HepG2 (cell line): ENCODE data around the gene CERT1. TPM values are rescaled to one million over a fixed set of nuclear protein-coding genes. Genes with fewer than 3 reads are reported as not detected.

Experiments
- ARNTL ChIP-seq: sonication (generic); formaldehyde crosslinking; IDR thresholded peaks from 2 replicates; pipeline ENCODE4 v1.4.0; 2020; ENCODE audit warnings: mild to moderate bottlenecking, missing genetic modification reagents
- BCL3 ChIP-seq: sonication (generic); formaldehyde crosslinking; IDR thresholded peaks from 2 replicates; pipeline ENCODE4 v1.5.1; 2020; ENCODE audit warnings: mild to moderate bottlenecking, missing genetic modification reagents, moderate library complexity
- JARID2 ChIP-seq: sonication (generic); formaldehyde crosslinking; IDR thresholded peaks from 2 replicates; pipeline ENCODE4 v1.8.1; 2023; ENCODE audit warnings: missing genetic modification reagents, inconsistent platforms; ENCODE audit not compliant: insufficient replicate concordance
- KAT7 ChIP-seq: IDR thresholded peaks from 2 replicates; pipeline ENCODE4 v1.6.1; 2018; ENCODE audit warnings: borderline replicate concordance, missing compliant biosample characterization
- PRDM10 ChIP-seq: sonication (generic); formaldehyde crosslinking; IDR thresholded peaks from 2 replicates; pipeline ENCODE4 v1.4.0; 2020; ENCODE audit warnings: low read depth, missing genetic modification reagents
- PREB ChIP-seq: sonication (generic); formaldehyde crosslinking; IDR thresholded peaks from 2 replicates; pipeline ENCODE4 v1.4.0; 2020; ENCODE audit warnings: missing genetic modification reagents
- RBM39 ChIP-seq: fragments of 200-400 bp; formaldehyde crosslinking; IDR thresholded peaks from one replicate; pipeline ENCODE4 v1.6.1; 2018; ENCODE audit warnings: antibody characterized with exemption, mild to moderate bottlenecking, low read depth, low read length; ENCODE audit not compliant: poor library complexity, severe bottlenecking
- TCF7 ChIP-seq: sonication (generic); IDR thresholded peaks from 2 replicates; pipeline ENCODE4 v1.6.1; 2016; ENCODE audit warnings: antibody characterized with exemption, low read depth
- ZC3H13 ChIP-seq: sonication (generic); formaldehyde crosslinking; IDR thresholded peaks from 2 replicates; pipeline ENCODE4 v1.8.1; 2023; ENCODE audit warnings: mild to moderate bottlenecking, missing genetic modification reagents, moderate library complexity
- ZNF142 ChIP-seq: sonication (generic); formaldehyde crosslinking; IDR thresholded peaks from 2 replicates; pipeline ENCODE4 v1.4.0; 2020; ENCODE audit warnings: missing genetic modification reagents
- polyA plus RNA-seq, 8 experiments: library from polyadenylated mRNA; depleted of rRNA in 3 of 8; stranded (reverse) in 7 of 8; unstranded in 1 of 8; fragments of >200 nt; fragmentation: Illumina TruSeq in 4 of 8; extraction: Trizol in 4 of 8; gene quantifications; 2 replicates each; pipeline versions ENCODE4 v1.2.1 to v1.2.3, GENCODE V29; 2011 to 2016; ENCODE audit warnings: low read depth in 4 of 8, missing spikeins in 1 of 8, mixed read lengths in 1 of 8; ENCODE audit not compliant: insufficient read depth in 1 of 8
- total RNA-seq, 5 experiments: library from RNA; depleted of rRNA; stranded (reverse); fragments of >200 nt; fragmentation: Illumina TruSeq; extraction: Trizol; gene quantifications; 2 replicates each; pipeline ENCODE4 v1.2.3, GENCODE V29; 2016; ENCODE audit warnings: low read depth in 1 of 5

Gene CERT1
- total and polyA plus RNA-seq, 2 of the 13 experiments (the other 11 are each of a cell fraction or from before 2014, with no cell fraction given): 8.2 to 12.7 TPM

GRCh38 chr5:75511435-75512382, at the start of gene CERT1, which contains the start of gene POLK (continued):
- TF ChIP-seq PRDM10 (CRISPR knock-in tag) (peak; percentile 74; the same call in 1 of the 2 replicates), RBM39 (no peak), ZNF142 (CRISPR knock-in tag) (peak; percentile 33; the same call in 1 of the 2 replicates), TCF7 (0 out of 2 replicates have a peak, but pooled peaks have one; percentile 11), PREB (CRISPR knock-in tag) (no peak), ZC3H13 (CRISPR knock-in tag) (peak; percentile 46; the same call in 1 of the 2 replicates), ARNTL (no peak), JARID2 (CRISPR knock-in tag) (peak; percentile 16), BCL3 (CRISPR knock-in tag) (no peak; the same call in 1 of the 2 replicates), KAT7 (CRISPR knock-in tag) (peak; percentile 73; the same call in 1 of the 2 replicates)
